ENCODE results near the gene CCDC177.
"Not testable (repeated sequence)": the region's sequence is repeated elsewhere in the genome, so short reads cannot be mapped to it uniquely, and the experiment has no call there.

The CCDC177 gene

DNA sequence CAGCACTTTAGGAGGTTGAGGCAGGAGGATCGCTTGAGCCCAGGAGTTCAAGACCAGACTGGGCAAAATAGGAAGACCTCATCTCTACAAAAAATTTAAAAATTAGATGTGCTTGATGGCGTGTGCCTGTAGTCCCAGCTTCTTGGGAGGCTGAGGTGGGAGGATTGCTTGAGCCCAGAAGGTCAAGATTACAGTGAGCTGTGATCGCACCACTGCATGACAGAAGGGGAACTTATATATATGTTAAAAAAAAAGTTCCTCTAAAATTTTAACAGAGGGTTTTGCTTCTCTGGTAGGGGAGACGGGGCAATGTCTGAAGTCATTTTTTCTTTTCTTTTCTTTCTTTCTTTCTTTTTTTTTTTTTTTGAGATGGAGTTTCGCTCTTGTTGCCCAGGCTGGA is 24.8 kb upstream of the CCDC177 start:
- not testable (repeated sequence) for DNase-seq

DNA sequence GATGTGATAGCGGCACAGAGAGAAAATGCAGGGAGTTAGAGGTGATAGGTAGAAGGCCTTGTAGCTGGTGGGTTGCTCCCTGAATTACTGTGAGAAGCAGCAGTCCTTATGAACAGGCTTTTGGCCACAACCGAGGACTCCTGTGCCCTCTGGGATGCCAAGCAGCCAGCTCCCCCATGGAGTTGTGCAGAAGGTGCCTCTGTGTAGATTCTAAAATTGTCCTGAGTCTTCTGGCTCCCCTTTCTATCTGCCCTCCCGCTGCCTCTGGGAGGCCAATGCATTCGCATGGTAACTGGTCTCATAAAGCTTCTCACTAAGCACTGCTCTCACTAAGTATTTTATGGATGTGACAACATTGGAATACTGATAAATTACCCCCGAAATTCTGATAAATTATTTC is 20.7 kb upstream of the CCDC177 start:
- DNase-seq: no peak

DNA sequence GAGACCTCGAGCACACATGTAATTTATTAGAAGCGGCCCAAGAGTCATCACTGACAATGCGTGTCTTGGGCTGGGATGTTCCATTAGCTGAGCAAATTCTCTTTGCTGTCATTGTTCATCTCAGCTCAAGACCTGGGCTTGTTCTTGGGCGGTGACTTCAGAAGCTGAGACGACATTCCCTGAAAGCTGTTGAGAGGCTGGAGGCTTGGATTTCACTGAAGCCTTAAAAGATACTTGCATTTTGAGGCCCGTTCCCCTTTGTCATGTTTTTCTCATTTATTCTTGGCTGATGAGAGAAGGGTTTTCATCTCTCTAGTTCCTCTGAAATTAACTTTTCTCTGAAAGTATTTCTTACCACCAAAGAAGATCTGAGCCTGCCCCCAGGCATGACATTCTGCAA is 20.2 kb upstream of the CCDC177 start:
- no peak for DNase-seq

DNA sequence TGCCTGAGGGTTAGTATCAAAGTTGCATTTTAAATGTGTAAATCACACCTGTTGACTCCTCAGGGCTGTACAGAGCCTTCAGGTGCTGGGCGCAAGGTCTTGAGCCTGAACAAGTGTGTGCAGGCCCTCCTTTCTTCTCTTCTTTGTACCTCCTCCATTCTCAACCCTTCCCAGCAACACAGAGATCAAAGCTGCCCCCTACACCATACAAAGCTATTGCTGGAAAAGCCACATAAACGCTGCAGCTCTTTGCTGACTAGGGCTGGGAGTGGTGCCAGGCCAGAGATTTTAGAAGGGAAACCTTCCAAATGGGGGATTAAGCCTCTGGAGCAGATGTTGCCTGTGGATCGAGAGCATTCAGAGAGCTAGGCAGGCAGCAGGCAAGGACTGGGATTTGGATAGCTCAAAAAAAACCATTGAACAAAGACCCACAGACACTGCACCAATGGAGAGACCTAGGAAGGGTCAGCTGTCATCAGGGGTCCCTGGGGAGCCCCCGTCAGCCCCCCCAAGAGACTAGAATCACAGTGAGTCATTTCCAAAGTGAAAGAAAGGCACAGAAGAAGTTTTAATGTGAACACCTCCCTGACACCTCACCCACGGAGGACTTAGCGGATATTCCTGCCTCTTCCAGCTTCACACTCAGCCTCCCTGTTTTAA is 18.5 kb upstream of the CCDC177 start:
- DNase-seq: no peak

DNA sequence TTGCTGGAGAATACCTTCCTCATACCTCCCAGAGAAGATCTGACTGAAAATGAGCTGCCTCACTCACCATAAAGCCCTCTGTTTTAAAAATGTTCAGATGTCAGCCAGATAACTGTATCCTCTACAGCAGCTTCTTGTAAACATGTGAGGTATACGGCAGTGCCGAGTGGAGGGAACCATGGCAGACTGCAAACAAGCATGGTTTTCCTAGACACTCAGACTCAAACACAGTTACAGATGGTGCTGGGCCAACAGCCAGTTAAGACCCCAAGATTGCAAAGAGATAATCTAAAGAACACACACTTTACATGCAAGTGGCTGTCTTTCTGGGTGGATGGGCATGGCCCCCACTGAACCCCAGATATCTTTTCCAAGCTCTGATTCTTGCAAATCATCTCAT is 16.6 kb upstream of the CCDC177 start:
- no peak for DNase-seq

DNA sequence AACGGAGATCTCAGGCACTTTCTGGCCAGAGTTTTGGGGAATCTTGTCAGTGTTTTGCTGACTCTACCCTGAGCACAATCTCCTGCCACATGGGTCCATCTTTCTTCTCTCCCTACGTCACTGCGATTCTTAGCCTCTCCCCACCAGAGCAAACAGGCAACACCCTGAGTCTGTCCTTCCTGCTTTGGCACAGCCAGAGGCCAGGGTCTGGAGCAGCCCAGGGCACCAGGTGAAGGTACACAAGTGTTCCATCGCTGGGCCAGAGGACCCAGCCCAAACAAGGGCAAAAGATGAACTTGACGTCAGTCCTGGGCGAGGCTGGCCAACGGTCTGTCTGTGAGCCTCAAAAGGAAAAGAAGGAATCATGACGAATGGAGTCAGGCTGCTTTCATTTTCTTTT is 12.7 kb upstream of the CCDC177 start:
- DNase-seq: no peak

DNA sequence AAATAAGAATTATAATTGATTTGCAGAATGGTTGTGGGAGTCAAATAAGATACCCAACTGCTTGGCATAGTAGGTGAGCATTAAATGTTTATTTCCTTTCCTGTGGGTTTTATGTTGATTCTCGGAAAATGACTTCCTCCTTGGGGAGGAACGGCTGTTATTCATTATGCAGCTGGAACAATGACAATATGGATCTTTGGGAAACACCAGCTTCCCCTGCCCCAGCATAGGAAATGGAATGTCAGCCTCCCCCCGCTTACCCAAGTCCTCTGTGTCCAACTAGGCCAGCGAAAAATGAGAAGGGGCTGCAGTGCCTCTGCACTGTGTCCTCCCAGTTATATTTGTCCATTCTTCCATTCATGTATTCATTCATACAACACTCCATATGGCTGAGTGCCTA is 11.7 kb upstream of the CCDC177 start:
- DNase-seq: no peak

DNA sequence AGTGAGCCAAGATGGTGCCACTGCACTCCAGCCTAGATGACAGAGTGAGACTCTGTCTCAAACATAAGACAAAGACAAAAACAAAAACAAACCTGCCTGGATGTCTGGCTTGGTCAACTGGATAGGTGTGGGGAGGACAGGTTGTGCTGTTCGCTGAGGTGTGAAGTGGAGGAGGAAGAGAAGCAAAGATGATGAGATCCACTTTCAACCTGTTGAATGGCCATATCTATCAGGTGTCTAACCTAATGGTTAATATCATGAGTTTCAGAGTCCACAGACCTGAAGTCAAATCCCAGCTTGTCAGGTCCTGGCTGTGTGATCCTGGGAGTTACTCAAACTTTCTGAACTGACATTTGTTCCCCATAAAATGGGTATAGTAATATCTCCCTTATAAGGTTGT is 9.7 kb upstream of the CCDC177 start:
- DNase-seq: no peak

DNA sequence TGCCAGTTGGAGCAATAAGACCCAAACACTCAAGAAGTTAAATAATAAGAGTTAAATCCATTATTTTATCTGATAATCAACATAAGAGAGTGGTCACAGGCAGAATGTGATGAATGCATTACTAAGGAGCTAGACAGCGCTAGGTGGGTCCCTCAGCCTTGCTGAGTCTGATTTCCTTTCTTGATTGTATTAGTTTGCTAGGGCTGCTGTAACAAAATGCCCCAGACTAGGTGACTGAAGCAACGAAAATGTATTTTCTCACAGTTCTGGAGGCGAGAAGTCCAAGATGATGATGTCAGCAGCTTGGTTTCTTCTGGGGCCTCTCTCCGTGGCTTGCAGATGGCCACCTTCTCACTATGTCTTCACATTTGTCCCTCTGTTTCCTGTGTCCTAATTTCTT is 8.2 kb upstream of the CCDC177 start:
- DNase-seq: no peak

DNA sequence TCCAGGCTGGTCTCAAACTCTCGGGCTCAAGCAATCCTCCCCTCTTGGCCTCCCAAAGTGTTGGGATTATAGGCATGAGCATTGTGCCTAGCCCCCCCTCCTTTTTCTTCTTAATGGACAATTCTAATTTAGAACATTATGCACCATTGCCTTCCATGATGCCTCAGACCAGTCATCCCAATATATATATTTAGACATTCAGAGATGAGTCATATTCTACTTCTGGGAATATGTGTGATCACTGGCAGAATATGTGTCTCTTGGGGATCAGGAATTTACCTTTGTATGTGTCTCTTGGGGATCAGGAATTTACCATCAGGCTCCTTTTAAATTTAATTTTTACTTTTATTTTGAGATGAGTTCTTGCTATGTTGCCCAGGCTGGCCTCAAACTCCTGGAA is 7.5 kb upstream of the CCDC177 start:
- DNase-seq: no peak

DNA sequence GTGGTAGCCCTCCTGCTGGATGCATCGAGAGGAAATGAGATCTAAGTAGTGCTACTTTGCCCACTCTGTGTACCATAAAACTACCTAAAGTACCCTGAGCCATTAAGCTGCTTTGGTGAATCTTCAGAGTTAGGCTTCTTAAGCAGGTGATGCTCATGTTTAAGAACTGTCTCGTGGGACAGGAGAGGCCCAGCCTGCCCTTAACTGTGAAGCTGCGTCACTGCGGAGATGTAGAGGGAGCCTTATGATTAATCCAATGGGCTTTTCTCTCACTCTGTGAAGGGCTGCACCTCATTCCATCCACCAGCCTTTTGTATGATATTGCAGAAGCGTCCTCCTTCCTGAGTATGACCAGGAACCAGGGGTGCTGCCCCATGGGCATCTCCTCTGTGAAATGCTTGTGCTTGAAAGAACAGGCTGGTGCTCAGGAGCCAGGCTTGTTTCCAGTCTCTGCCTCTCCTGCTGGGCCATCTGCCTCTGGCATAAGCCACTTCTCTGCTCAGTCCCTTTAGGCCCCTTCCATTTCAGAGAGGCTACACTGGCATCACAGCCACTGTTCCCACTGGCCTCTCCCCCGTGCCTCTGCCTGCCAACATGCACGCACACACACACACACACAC is 6.8 kb upstream of the CCDC177 start:
- no peak for DNase-seq

DNA sequence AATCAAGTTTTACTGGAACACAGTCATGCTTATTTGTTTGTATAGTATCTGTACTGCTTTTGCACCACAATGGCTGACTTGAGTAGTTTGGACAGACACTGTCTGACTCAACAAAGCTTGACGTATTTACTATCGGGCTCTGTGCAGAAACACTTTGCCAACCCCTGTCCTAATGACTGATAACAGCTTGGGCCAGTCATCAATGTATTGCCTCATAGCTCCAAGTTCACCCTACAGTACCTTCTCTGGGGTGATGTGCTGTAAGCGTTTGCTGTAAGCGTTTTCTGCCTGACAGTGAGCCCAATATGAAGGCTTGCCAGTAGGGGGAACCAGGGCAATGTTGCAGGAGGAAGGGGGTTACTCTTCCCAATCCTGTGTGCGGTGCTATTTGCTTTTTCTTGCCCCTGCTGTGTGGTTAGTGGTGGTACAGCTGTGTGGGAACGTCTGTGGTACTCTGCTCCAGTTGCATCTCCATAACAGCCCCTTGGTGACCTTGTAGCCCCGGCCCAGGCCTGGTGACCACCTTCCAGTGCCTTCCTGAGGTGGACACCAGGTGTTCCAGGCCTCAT is 5.4 kb upstream of the CCDC177 start:
- peak; percentile 37 for DNase-seq

DNA sequence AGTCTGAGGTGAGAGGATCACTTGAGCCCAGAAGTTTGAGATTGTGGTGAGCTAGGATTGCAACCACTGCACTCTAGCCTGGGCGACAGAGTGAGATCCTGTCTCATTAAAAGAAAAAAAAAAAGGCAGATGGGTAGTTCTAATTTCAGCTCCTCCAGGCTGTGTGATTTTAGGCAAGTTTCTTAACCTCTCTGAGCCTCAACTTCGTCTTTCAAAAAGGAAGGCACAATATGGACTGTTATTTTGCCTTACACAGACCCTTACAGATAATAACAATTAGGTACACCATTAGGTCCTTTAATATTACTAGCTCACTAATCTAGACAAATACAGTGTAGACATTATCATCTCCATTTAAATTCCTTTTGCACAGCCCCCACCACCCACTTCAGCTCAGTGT is 4.8 kb upstream of the CCDC177 start:
- no peak for DNase-seq

DNA sequence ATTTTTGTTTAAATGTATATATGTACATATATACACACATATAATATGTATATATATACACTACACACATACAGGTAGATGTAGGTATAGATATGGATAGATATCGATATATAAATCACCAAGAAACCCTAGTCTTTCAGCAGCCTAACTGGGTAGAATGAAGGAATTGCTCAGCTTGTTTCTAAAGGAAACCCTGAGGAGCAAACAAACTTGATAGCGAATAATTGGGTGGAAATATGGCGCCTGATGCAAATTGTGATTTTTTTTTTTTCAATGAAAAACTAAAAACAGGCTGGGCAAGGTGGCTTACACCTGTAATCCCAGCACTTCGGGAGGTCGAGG is 254 bp upstream of the CCDC177 start:
- DNase-seq: no peak

DNA sequence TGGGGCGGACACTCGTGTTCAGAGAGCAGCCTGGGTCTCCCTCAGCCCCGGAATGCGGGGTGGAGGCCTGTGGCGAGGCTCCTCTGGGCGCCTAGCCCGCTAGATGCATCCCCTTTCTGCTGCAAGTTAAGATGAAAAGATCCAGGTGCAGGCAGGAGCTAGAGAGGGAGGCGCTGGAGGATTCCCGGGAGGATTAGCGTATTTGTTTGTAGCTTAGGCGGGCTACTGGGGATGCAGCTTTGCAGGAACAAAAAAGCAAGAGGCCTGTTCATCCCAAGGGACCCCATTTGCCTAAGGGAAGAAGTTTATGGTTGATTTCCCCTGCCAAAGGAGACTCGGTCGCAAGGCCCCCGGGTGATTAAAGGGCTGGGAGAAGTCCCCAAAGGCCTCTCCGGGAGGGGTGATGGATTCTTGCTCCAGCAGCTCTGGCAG is 824 bp downstream of the CCDC177 start:
- DNase-seq: no peak

DNA sequence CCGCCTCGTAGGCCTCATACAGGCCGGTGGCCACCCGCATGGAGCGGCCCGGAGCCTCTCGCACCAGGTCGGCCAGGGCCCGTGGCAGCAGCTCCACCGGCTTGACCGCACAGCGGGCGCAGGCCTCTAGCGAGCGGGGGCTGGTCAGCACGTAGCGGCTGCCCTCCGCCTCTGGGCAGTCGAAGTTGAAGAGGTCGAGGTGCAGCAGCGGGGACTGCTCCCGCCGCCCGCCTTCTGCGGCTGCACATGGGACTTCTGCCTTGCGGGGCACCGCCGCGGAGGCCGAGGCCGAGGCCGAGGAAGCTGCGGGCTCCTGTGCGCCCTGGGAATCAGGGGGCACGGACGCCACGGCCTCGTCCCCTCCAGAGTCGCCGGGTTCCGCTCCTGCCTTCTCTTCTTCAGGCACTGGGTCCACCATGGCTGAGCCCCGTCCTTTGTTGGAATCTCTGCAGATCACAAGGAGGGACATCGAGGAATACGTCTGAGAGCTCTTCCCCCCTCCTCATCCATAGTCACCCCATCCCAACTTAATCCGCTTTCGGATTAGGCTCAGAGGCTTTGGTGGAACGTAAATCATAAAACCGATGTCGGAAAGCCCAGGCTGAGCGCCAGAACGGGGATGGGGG is 1.4 kb downstream of the CCDC177 start:
- DNase-seq: no peak

DNA sequence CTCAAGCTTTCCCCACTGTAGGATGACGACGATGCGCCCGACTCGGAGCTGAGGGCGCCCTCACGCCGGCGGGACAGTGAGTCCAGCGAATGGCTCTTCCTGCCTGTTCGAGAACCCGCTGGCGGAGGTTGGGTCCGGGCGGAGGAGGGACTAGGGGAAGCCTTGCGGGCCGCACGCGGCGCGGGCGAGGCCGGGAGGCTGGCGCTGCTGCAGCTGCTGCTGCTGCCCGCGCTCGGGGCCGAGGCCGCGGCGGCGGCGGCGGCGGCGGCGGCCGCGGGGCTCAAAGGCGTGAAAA is 1.9 kb downstream of the CCDC177 start:
- DNase-seq: no peak

DNA sequence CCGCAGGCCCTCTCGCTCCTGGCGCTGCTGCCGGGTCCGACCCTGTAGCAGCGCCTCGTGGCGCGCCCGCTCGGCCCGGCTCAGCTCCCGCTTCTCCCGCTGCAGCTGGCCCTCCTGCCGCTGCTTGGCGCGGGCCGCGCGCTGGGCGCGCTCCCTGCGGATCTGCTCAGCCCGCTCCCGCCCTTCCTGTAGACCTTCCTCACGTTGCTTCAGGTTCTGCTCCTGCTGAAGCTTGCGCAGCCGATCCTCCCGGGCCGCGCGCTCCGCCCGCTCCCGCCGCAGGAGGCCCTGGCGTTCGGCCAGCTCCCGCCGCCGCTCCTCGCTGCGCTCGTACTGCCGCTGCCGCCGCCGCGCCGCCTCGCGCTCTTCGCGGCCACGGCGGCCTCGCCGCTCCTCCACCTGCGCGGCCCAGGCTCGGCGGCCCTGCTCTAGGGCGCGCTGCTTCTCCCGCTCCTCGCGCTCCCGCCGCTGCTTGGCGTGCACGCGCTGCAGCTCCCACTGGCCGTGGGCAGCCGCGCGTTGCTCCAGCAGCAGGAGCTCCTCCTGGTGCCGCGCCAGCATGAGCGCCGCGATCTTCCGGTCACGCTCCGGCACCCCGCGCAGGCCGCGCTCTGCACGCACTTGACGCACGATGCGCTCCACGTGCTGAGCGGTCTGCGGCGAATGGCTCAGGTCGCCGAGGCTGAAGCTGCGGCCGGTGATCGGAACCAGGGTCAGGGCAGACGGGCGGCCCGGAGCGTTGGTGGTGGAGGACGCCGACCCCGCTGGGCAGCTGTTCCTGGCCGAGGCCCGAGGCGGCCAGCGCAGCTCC is 2.4 kb downstream of the CCDC177 start:
- no peak for DNase-seq

DNA sequence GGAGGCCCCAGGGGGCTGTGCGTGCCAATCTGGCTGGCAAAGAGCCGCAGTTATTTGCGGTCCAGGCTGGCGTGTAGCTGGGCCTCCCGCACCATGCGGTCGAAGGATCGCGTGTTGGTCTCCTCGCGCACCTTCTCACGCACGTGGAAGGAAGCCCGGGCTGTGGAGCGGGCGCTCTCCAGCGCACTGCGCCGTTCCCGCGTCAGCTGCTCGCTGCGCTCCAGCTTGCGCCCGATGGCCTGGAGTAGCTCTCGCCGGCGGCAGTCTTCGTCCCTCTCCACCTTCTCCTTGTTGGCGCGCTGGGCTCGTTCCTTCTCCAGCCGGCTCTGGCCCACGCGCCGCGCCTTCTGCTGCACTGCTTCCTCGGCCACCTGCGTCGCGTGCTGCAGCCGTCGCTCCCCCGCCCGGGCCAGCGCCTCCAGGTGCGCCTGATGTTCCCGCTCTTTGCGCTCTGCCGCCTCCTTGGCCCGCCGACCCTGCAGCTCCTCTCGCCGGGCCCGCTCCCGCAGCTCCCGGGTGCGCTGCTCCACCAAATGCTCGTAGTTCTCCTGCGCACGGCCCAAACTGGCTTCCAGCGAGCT is 3.1 kb downstream of the CCDC177 start:
- no peak for DNase-seq

DNA sequence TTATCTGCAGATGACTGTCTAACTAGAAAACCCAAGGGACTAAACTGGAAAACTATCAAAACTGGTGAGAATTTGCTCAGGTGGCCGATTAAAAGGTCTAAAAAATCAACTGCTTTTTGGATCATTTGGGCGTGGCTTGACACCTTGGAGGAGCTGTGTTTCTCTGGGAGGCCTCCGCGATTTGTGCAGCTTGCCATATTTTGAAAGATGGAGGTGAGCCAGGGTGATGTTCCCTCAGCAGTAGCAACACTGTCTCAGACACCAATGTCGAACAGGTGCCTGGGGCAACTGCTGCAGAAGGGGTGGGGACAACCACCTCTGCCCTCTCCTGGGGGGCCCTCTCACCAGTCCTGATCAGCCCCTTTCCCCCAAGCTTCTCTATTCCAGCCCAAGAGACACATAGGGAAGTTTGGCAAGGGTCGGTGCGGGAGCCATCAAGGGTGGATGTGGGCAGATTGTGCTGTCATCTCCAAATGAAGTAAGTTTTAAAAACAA is 3.8 kb downstream of the CCDC177 start:
- no peak for DNase-seq

DNA sequence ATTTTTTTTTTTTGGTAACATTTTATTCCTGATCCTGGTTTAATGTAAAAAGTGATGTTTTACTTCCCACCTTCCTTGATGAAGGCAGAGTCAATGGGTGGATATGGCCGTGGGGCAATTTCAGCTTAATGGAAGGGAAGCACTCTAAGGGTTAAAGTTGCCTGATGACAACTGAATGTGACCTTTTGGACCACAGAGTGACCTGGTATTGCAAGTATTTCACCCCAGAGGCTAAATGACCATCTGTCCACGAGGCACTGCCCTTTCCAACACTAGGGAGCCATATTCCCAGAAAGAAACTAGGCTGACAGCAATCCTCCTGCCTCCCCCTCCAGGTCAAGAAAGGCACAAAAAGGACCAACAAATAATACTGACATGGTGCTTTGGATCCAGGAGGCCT is 4.8 kb downstream of the CCDC177 start:
- no peak for DNase-seq

DNA sequence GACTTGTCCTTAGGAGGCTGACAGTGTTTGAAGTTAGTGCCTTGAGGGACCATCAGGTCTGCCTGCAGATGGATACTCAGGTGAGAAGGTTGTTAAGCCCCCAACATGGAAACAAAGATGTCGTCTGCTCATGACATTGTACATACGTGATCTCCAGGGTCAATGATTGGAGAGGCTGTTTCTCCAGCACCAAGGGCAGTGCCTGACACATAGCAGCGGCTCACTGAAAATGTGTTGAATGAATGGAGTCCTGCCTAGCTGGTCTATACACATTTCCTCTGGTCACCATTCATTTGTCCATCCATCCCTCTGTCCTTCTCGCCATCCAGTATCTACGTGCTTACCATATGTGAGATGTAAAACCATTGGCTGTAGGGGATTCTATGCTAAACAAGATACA is 7.1 kb downstream of the CCDC177 start:
- no peak for DNase-seq

DNA sequence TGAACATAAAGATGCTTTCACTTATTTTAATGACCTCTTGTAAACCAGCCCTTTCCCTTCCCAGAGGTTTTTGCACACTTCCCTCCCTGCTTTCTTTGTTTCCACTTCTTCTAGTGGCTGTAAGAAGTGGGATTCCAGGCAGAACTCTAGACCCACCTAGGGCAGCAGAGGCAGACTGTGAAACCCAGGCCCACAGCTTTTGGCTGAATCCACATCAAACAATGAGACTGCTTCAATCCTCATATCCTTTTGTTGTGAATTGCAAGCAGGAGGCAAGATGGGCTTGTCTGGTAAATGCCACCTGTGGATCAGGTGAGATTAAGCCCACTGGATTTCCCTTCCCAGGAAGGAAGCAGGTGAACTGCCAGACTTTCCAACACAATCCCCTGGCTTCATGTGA is 12.8 kb downstream of the CCDC177 start:
- no peak for DNase-seq

Data from activated CD4-positive, alpha-beta T cell treated with anti-CD3 and anti-CD28 coated beads, Interleukin-2, Interleukin-6, amounts not matched to agents 100 ng/mL and 50 ng/mL, durations not matched to agents 16 hours and 8 hours (primary cell).